Neuronal stem cell (in vitro differentiated cells): Measurements from ENCODE around the gene PSTK.

ENCODE experiments used
- DNase-seq: peaks from one replicate; pipeline ENCODE4 v3.0.0-alpha.2; 2013; ENCODE audit warnings: low spot score
- H2AFZ ChIP-seq: one replicate; pipeline ENCODE4 v1.6.1; 2013; ENCODE audit warnings: mild to moderate bottlenecking, low read length, inconsistent platforms
- H2AK5ac ChIP-seq: 2 replicates; pipeline ENCODE4 v1.6.1; 2013; ENCODE audit warnings: low read depth, mild to moderate bottlenecking, inconsistent platforms, low read length, moderate library complexity, mixed read lengths
- H2BK120ac ChIP-seq: 2 replicates; pipeline ENCODE4 v1.6.1; 2013; ENCODE audit warnings: low read depth, mild to moderate bottlenecking, inconsistent platforms, low read length, moderate library complexity, mixed read lengths
- H2BK12ac ChIP-seq: one replicate; pipeline ENCODE4 v1.6.1; 2013; ENCODE audit warnings: low read length, inconsistent platforms
- H2BK15ac ChIP-seq: 2 replicates; pipeline ENCODE4 v1.6.1; 2013; ENCODE audit warnings: mild to moderate bottlenecking, low read length, inconsistent platforms, mixed read lengths
- H2BK5ac ChIP-seq: one replicate; pipeline ENCODE4 v1.6.1; 2013; ENCODE audit warnings: inconsistent platforms, mild to moderate bottlenecking, low read length, moderate library complexity
- H3K14ac ChIP-seq: one replicate; pipeline ENCODE4 v1.6.1; 2013; ENCODE audit warnings: low read length, inconsistent platforms
- H3K18ac ChIP-seq: 2 replicates; pipeline ENCODE4 v1.6.1; 2013; ENCODE audit warnings: low read length, inconsistent platforms
- H3K23ac ChIP-seq: 2 replicates; pipeline ENCODE4 v1.6.1; 2013; ENCODE audit warnings: low read depth, mild to moderate bottlenecking, mixed read lengths, low read length, inconsistent platforms; ENCODE audit not compliant: poor library complexity
- H3K27ac ChIP-seq: replicated peaks from 3 replicates; pipeline ENCODE4 v1.5.1; 2013; ENCODE audit warnings: low read length, inconsistent platforms
- H3K27me3 ChIP-seq, 3 experiments: 2 replicates each; pipeline ENCODE4 v1.6.1; 2013; ENCODE audit warnings: low read length in 3 of 3, mild to moderate bottlenecking in 2 of 3, inconsistent platforms in 1 of 3, low read depth in 1 of 3, mixed read lengths in 1 of 3, moderate library complexity in 1 of 3; ENCODE audit not compliant: control insufficient read depth in 3 of 3, insufficient read depth in 3 of 3
- H3K36me3 ChIP-seq, 2 donors: replicated peaks in 1 of 2; 2 replicates each; pipeline ENCODE4 v1.6.1; 2013; ENCODE audit warnings: low read length in 2 of 2; ENCODE audit not compliant: control insufficient read depth in 2 of 2, insufficient read depth in 2 of 2
- H3K4ac ChIP-seq: 2 replicates; pipeline ENCODE4 v1.6.1; 2013; ENCODE audit warnings: inconsistent platforms, mild to moderate bottlenecking, low read length, moderate library complexity
- H3K4me1 ChIP-seq, 2 donors: 1 replicate in 1 of 2; 2 replicates in 1 of 2; pipeline ENCODE4 v1.6.1; 2013; ENCODE audit warnings: low read length in 2 of 2, low read depth in 1 of 2; ENCODE audit not compliant: control insufficient read depth in 2 of 2, insufficient read depth in 1 of 2
- H3K4me2 ChIP-seq: one replicate; pipeline ENCODE4 v1.6.1; 2013; ENCODE audit warnings: mild to moderate bottlenecking, low read length, inconsistent platforms; ENCODE audit not compliant: insufficient read depth, poor library complexity, severe bottlenecking
- H3K4me3 ChIP-seq, 2 donors: 2 replicates each; pipeline ENCODE4 v1.5.1; 2013; ENCODE audit warnings: low read length in 2 of 2, mild to moderate bottlenecking in 2 of 2, inconsistent platforms in 1 of 2, moderate library complexity in 1 of 2
- H3K79me1 ChIP-seq: one replicate; pipeline ENCODE4 v1.6.1; 2013; ENCODE audit warnings: low read depth, mild to moderate bottlenecking, inconsistent platforms, low read length, moderate library complexity
- H3K9ac ChIP-seq: one replicate; pipeline ENCODE4 v1.6.1; 2013; ENCODE audit warnings: mild to moderate bottlenecking, low read depth, low read length, inconsistent platforms; ENCODE audit not compliant: poor library complexity
- H3K9me3 ChIP-seq, 2 donors: replicated peaks in 1 of 2; 2 replicates each; pipeline versions ENCODE3 to v1.6.1; 2013; ENCODE audit warnings: low read length in 2 of 2, mild to moderate bottlenecking in 2 of 2, inconsistent platforms in 1 of 2, low read depth in 1 of 2, mixed read lengths in 1 of 2, moderate library complexity in 1 of 2; ENCODE audit not compliant: control insufficient read depth in 2 of 2, insufficient read depth in 1 of 2
- H4K8ac ChIP-seq: one replicate; pipeline ENCODE4 v1.6.1; 2013; ENCODE audit warnings: low read depth, mild to moderate bottlenecking, inconsistent platforms, low read length, moderate library complexity
- H4K91ac ChIP-seq: one replicate; pipeline ENCODE4 v1.6.1; 2013; ENCODE audit warnings: low read length, low read depth, mild to moderate bottlenecking, inconsistent platforms; ENCODE audit not compliant: poor library complexity
- WGBS, 2 donors: extraction: QIAGEN DNeasy Blood & Tissue Kit; methylation state at CpG; one replicate each; pipeline ENCODE4 v1.1.7; 2013; ENCODE audit warnings: missing lambda C conversion rate in 2 of 2, mixed read lengths in 1 of 2; ENCODE audit not compliant: insufficient read length in 2 of 2, insufficient replicate concordance in 1 of 2; ENCODE audit errors: extremely low coverage in 2 of 2; 5-methylcytosine and 5-hydroxymethylcytosine counted together

Gene PSTK

GRCh38 chr10:123008355-123009104, 28.3 kb downstream of the PSTK start, which contains the start of the genes ACADSB and IKZF5:
Gene ACADSB, plus strand, starts transcription at chr10:123009006. Its CDS starts 24 bp downstream, at chr10:123009030.
Gene IKZF5, minus strand, starts transcription at chr10:123008795. Its CDS starts 10,170 bp downstream, at chr10:122998625.
- no peaks in the 10 kb centered on the region for H3K27me3 ChIP-seq
- H3K14ac ChIP-seq = peak within 1 kb of the TSS; percentile 58
- peak within 1 kb of the TSS; percentile 45 for H3K27ac ChIP-seq
- H4K8ac ChIP-seq = peak within 1 kb of the TSS; percentile 6
- peak within 1 kb of the TSS; percentile 56 for H2BK15ac ChIP-seq
- H2BK5ac ChIP-seq = peak within 1 kb of the TSS; percentile 84
- no peaks in the 10 kb centered on the region for H3K79me1 ChIP-seq
- peak within 1 kb of the TSS; percentile 85 for H2AK5ac ChIP-seq
- H3K4me2 ChIP-seq = peak within 1 kb of the TSS; percentile 81
- H2BK12ac ChIP-seq = peak within 1 kb of the TSS; percentile 73
- DNase-seq = peak; percentile 97
- peak within 1 kb of the TSS; percentile 97 for H3K9ac ChIP-seq
- WGBS, 2 donors = no CpG with 5 or more reads among the region's 68 CpGs
- peaks cover 0 to 3% of the 10 kb centered on the region in 2 donors for H3K4me1 ChIP-seq
- H2AFZ ChIP-seq = peak within 1 kb of the TSS; percentile 99
- H3K4me3 ChIP-seq = peak within 1 kb of the TSS; percentile 62 to 94
- H3K23ac ChIP-seq = peak within 1 kb of the TSS; percentile 99
- H3K18ac ChIP-seq = peak within 1 kb of the TSS; percentile 98
- H2BK120ac ChIP-seq = no peak within 1 kb of the TSS
- no peaks in the 10 kb centered on the region for H3K36me3 ChIP-seq
- no peak within 1 kb of the TSS for H4K91ac ChIP-seq
- no peaks in the 10 kb centered on the region for H3K9me3 ChIP-seq
- no peak within 1 kb of the TSS for H3K4ac ChIP-seq

GRCh38 chr10:123009105-123009820, 29.1 kb downstream of the PSTK start:
- Histone ChIP-seq H3K9me3 (no peaks in the 10 kb centered on the region), H2BK120ac (no peak overlapping the region), H2BK15ac (peak overlapping the region; percentile 56), H4K8ac (no peak overlapping the region), H3K36me3 (no peaks in the 10 kb centered on the region), H3K27me3 (no peaks in the 10 kb centered on the region), H3K4me2 (peak overlapping the region; percentile 81), H3K4ac (no peak overlapping the region), H3K27ac (no peak overlapping the region), H3K18ac (peak overlapping the region; percentile 98), H3K79me1 (no peaks in the 10 kb centered on the region), H3K14ac (no peak overlapping the region), H2AK5ac (no peak overlapping the region), H3K4me1 (peaks cover 0 to 3% of the 10 kb centered on the region in 2 donors), H2AFZ (peak overlapping the region; percentile 99), H4K91ac (no peak overlapping the region), H3K4me3 (peak overlapping the region; percentile 62 to 89), H2BK5ac (peak overlapping the region; percentile 40), H3K9ac (peak overlapping the region; percentile 94), H3K23ac (peak overlapping the region; percentile 99), H2BK12ac (no peak overlapping the region)
- DNase-seq = peak; percentile 12
- no CpG with 5 or more reads among the region's 34 CpGs for WGBS, 2 donors

- WGBS, 2 donors = no CpG with 5 or more reads among the region's 3 CpGs
- no peak overlapping the region for H3K4me3 ChIP-seq
- H3K9me3 ChIP-seq = no peaks in the 10 kb centered on the region
- no peak overlapping the region for H4K91ac ChIP-seq
- H3K14ac ChIP-seq = no peak overlapping the region
- no peaks in the 10 kb centered on the region for H3K79me1 ChIP-seq
- no peaks in the 10 kb centered on the region for H3K27me3 ChIP-seq
- H4K8ac ChIP-seq = no peak overlapping the region
- no peak for DNase-seq
- H2BK120ac ChIP-seq = no peak overlapping the region
- H2BK5ac ChIP-seq = no peak overlapping the region
- no peak overlapping the region for H3K27ac ChIP-seq
- no peak overlapping the region for H3K4ac ChIP-seq
- H2AFZ ChIP-seq = no peak overlapping the region
- H3K18ac ChIP-seq = no peak overlapping the region
- no peaks in the 10 kb centered on the region for H3K36me3 ChIP-seq
- no peak overlapping the region for H3K4me2 ChIP-seq
- peaks cover 0 to 3% of the 10 kb centered on the region in 2 donors for H3K4me1 ChIP-seq
- H2BK15ac ChIP-seq = no peak overlapping the region
- no peak overlapping the region for H3K9ac ChIP-seq
- H3K23ac ChIP-seq = no peak overlapping the region
- no peak overlapping the region for H2AK5ac ChIP-seq
- H2BK12ac ChIP-seq = no peak overlapping the region
Measured at GRCh38 chr10:123011987-123012386, 31.8 kb downstream of the PSTK start.
